HG03442 (cell line): ENCODE results near the gene SPATA31D1.

Experiments used
- ATAC-seq: cut with Tn5 transposase; IDR thresholded peaks from one replicate; pipeline ENCODE4 v1.9.1; 2021; ENCODE audit warnings: mild to moderate bottlenecking, moderate library complexity; ENCODE audit not compliant: unreplicated experiment

The SPATA31D1 gene

DNA sequence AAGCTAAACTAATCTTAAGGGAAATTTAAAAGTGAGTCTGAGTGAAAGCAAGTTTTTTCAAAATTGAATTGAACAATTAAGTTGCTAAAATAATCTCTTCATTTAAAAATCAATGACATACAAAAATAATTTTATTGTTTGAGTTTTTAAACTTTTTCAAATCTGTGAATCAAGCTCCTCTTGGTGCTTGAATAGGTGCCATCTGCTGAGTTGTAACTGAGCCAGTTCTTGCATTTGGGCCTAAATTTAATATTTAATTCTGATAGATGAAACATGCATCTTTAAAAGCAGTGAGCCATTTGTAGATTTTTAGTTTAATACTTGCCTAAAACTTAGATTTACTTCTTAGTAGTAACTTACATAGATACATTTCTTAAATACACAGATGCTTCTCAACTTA lies 31.8 kb downstream of the SPATA31D1 start:
- ATAC-seq: no peak

GRCh38 chr9:82021198-82021597 lies 32.6 kb downstream of the SPATA31D1 start:
- no peak for ATAC-seq

DNA sequence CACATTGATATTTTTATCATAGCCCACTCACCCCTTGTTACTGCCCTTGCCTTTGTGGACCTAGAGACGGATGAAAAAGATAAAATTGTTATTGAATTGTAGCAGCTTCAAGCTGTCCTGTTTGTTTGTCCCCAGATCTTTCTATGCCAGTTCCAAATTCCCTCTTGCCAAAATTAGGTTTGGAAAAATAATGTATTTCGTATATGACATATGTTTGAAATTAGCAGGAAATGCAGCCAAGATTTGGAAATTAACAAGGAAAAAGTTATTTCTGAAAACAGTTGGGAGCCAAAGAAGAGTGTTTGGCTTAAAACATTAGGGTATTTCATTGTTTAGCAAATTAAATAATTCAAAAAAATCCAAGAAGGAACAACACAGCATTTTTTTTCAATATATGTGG lies 33.5 kb downstream of the SPATA31D1 start:
- no peak for ATAC-seq

GRCh38 chr9:82024908-82025307 lies 36.3 kb downstream of the SPATA31D1 start:
- ATAC-seq: no peak

GRCh38 chr9:82031538-82032280 lies 43.1 kb downstream of the SPATA31D1 start:
- ATAC-seq: no peak

GRCh38 chr9:82034956-82035731 lies 46.6 kb downstream of the SPATA31D1 start:
- ATAC-seq: no peak

DNA sequence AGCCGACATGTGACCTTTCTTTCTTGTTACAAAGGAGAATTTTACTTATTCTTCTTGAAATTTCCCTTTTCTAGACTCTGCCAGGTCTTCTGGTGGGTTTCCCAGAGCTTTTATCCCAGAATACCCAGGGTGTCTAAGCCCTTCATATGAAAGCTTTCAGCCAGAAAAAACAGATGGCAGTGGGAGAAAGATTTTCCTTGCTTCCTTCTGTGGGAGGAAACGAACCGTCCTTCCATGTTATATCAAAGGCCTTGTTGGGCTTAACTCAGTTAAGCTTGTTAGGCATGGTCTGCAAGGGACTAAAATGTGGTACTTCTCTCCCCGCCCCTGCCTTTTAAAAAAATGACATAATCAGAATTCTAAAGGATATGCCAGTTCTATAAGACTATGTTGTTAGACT lies 47.5 kb downstream of the SPATA31D1 start:
- no peak for ATAC-seq

GRCh38 chr9:82037126-82037525 lies 48.6 kb downstream of the SPATA31D1 start:
- no peak for ATAC-seq

- ATAC-seq: no peak
These were observed 50.3 kb downstream of the SPATA31D1 start for GRCh38 chr9:82038897-82039296.
